ENCODE results near the gene KCNJ11.
A peak's percentile ranks its signal among the peaks of the same experiment; 100 is the strongest.

KCNJ11 gene

GRCh38 chr11:17389211-17389956, 925 bp upstream of the KCNJ11 start:
- Mint-ChIP-seq H3K27ac (no peak overlapping the region), H3K36me3 (ENCODE audit: low read depth) (no peaks in the 10 kb centered on the region), H3K27me3 (no peaks in the 10 kb centered on the region), H3K9me3 (no peaks in the 10 kb centered on the region), H3K4me3 (peak overlapping the region; percentile 66), H3K4me1 (ENCODE audit: low read depth) (no peaks in the 10 kb centered on the region)

- Mint-ChIP-seq H3K9me3 (no peaks in the 10 kb centered on the region), H3K4me3 (no peak overlapping the region), H3K27ac (no peak overlapping the region), H3K36me3 (ENCODE audit: low read depth) (no peaks in the 10 kb centered on the region), H3K4me1 (ENCODE audit: low read depth) (no peaks in the 10 kb centered on the region), H3K27me3 (no peaks in the 10 kb centered on the region)
Measured at GRCh38 chr11:17387811-17388210, 648 bp downstream of the KCNJ11 start.

- Mint-ChIP-seq H3K36me3 (ENCODE audit: low read depth) (no peaks in the 10 kb centered on the region), H3K4me3 (no peak overlapping the region), H3K9me3 (no peaks in the 10 kb centered on the region), H3K4me1 (ENCODE audit: low read depth) (no peaks in the 10 kb centered on the region), H3K27me3 (no peaks in the 10 kb centered on the region), H3K27ac (no peak overlapping the region)
Measured at GRCh38 chr11:17387254-17387653, 1.2 kb downstream of the KCNJ11 start.

- no peaks in the 10 kb centered on the region for H3K9me3 Mint-ChIP-seq
- no peak overlapping the region for H3K4me3 Mint-ChIP-seq
- H3K36me3 Mint-ChIP-seq (ENCODE audit: low read depth): no peaks in the 10 kb centered on the region
- H3K27me3 Mint-ChIP-seq: no peaks in the 10 kb centered on the region
- no peaks in the 10 kb centered on the region for H3K4me1 Mint-ChIP-seq (ENCODE audit: low read depth)
- H3K27ac Mint-ChIP-seq: no peak overlapping the region
Measured at GRCh38 chr11:17386331-17387084, 2.0 kb downstream of the KCNJ11 start.

GRCh38 chr11:17385926-17386325, 2.5 kb downstream of the KCNJ11 start:
- no peaks in the 10 kb centered on the region for H3K36me3 Mint-ChIP-seq (ENCODE audit: low read depth)
- H3K27me3 Mint-ChIP-seq: no peaks in the 10 kb centered on the region
- no peaks in the 10 kb centered on the region for H3K9me3 Mint-ChIP-seq
- no peak overlapping the region for H3K4me3 Mint-ChIP-seq
- no peaks in the 10 kb centered on the region for H3K4me1 Mint-ChIP-seq (ENCODE audit: low read depth)
- H3K27ac Mint-ChIP-seq: no peak overlapping the region

GRCh38 chr11:17385492-17385891, 3.0 kb downstream of the KCNJ11 start:
- Mint-ChIP-seq H3K36me3 (ENCODE audit: low read depth) (no peaks in the 10 kb centered on the region), H3K4me3 (no peak overlapping the region), H3K27me3 (no peaks in the 10 kb centered on the region), H3K27ac (no peak overlapping the region), H3K9me3 (no peaks in the 10 kb centered on the region), H3K4me1 (ENCODE audit: low read depth) (no peaks in the 10 kb centered on the region)

GRCh38 chr11:17384002-17384511, 4.4 kb downstream of the KCNJ11 start:
- H3K9me3 Mint-ChIP-seq: no peaks in the 10 kb centered on the region
- H3K27ac Mint-ChIP-seq: no peak overlapping the region

GRCh38 chr11:17383461-17383860, 5.0 kb downstream of the KCNJ11 start:
- Mint-ChIP-seq H3K4me3 (no peak overlapping the region), H3K9me3 (no peaks in the 10 kb centered on the region), H3K27me3 (no peaks in the 10 kb centered on the region), H3K27ac (no peak overlapping the region), H3K4me1 (ENCODE audit: low read depth) (no peaks in the 10 kb centered on the region), H3K36me3 (ENCODE audit: low read depth) (peaks cover 3% of the 10 kb centered on the region)

More at GRCh38 chr11:17384002-17384511, 4.4 kb downstream of the KCNJ11 start:
- peaks cover 3% of the 10 kb centered on the region for H3K36me3 Mint-ChIP-seq (ENCODE audit: low read depth)
- H3K27me3 Mint-ChIP-seq: no peaks in the 10 kb centered on the region
- no peaks in the 10 kb centered on the region for H3K4me1 Mint-ChIP-seq (ENCODE audit: low read depth)
- H3K4me3 Mint-ChIP-seq: no peak overlapping the region

- Mint-ChIP-seq H3K9me3 (no peaks in the 10 kb centered on the region), H3K4me3 (no peak overlapping the region), H3K4me1 (ENCODE audit: low read depth) (no peaks in the 10 kb centered on the region), H3K27ac (no peak overlapping the region), H3K36me3 (ENCODE audit: low read depth) (peaks cover 3% of the 10 kb centered on the region), H3K27me3 (no peaks in the 10 kb centered on the region)
Measured at GRCh38 chr11:17382046-17382728, 6.3 kb downstream of the KCNJ11 start.

- Mint-ChIP-seq H3K9me3 (no peaks in the 10 kb centered on the region), H3K36me3 (ENCODE audit: low read depth) (peaks cover 3% of the 10 kb centered on the region), H3K27ac (no peak overlapping the region), H3K4me3 (no peak overlapping the region), H3K4me1 (ENCODE audit: low read depth) (no peaks in the 10 kb centered on the region), H3K27me3 (no peaks in the 10 kb centered on the region)
Measured at GRCh38 chr11:17381156-17381555, 7.3 kb downstream of the KCNJ11 start.

GRCh38 chr11:17379383-17380180, 8.9 kb downstream of the KCNJ11 start:
- Mint-ChIP-seq H3K9me3 (no peaks in the 10 kb centered on the region), H3K4me3 (no peak overlapping the region), H3K27me3 (no peaks in the 10 kb centered on the region), H3K27ac (no peak overlapping the region), H3K36me3 (ENCODE audit: low read depth) (peaks cover 9% of the 10 kb centered on the region), H3K4me1 (ENCODE audit: low read depth) (no peaks in the 10 kb centered on the region)

GRCh38 chr11:17378655-17379054, 9.8 kb downstream of the KCNJ11 start:
- Mint-ChIP-seq H3K9me3 (no peaks in the 10 kb centered on the region), H3K36me3 (ENCODE audit: low read depth) (peaks cover 14% of the 10 kb centered on the region), H3K27me3 (no peaks in the 10 kb centered on the region), H3K27ac (no peak overlapping the region), H3K4me1 (ENCODE audit: low read depth) (no peaks in the 10 kb centered on the region), H3K4me3 (no peak overlapping the region)

- no peak overlapping the region for H3K27ac Mint-ChIP-seq
- H3K9me3 Mint-ChIP-seq: peaks cover 7% of the 10 kb centered on the region
- H3K4me1 Mint-ChIP-seq (ENCODE audit: low read depth): no peaks in the 10 kb centered on the region
- no peaks in the 10 kb centered on the region for H3K27me3 Mint-ChIP-seq
- peaks cover 30% of the 10 kb centered on the region for H3K36me3 Mint-ChIP-seq (ENCODE audit: low read depth)
- no peak overlapping the region for H3K4me3 Mint-ChIP-seq
Measured at GRCh38 chr11:17376493-17376892, 12.0 kb downstream of the KCNJ11 start.

- peaks cover 40% of the 10 kb centered on the region for H3K36me3 Mint-ChIP-seq (ENCODE audit: low read depth)
- no peaks in the 10 kb centered on the region for H3K27me3 Mint-ChIP-seq
- H3K4me1 Mint-ChIP-seq (ENCODE audit: low read depth): no peaks in the 10 kb centered on the region
- no peak overlapping the region for H3K4me3 Mint-ChIP-seq
- peaks cover 16% of the 10 kb centered on the region for H3K9me3 Mint-ChIP-seq
- H3K27ac Mint-ChIP-seq: no peak overlapping the region
Measured at GRCh38 chr11:17375547-17375946, 12.9 kb downstream of the KCNJ11 start.

All from stimulated activated naive CD8-positive, alpha-beta T cell treated with anti-CD3 and anti-CD28 coated beads, Interleukin-15, Interleukin-2, amounts not matched to agents 100 ng/mL and 50 ng/mL, for 24 hours (primary cell).